ENCODE results near the gene NDRG3.

- TF ChIP-seq CTCF (IDR thresholded peaks at IDR 0.05), result no peak
- no peak for TF ChIP-seq POLR2A (IDR thresholded peaks at IDR 0.05; ENCODE audit: low read length)
- no peak for TF ChIP-seq EP300 (IDR thresholded peaks at IDR 0.05)
- TF ChIP-seq RCOR1 (IDR thresholded peaks at IDR 0.05; ENCODE audit: low read depth, low read length), result no peak
- TF ChIP-seq POLR2AphosphoS2 (conservative IDR thresholded peaks at IDR 0.05; ENCODE audit: low read length), result no peak
Measured at GRCh38 chr20:36645353-36645752, 100.5 kb downstream of the NDRG3 start.

Measured in A549 (cell line).